Measurements from ENCODE around the gene SCGB3A2.
"Not testable (repeated sequence)": the region's sequence is repeated elsewhere in the genome, so short reads cannot be mapped to it uniquely, and the experiment has no call there.

SCGB3A2 gene

DNA sequence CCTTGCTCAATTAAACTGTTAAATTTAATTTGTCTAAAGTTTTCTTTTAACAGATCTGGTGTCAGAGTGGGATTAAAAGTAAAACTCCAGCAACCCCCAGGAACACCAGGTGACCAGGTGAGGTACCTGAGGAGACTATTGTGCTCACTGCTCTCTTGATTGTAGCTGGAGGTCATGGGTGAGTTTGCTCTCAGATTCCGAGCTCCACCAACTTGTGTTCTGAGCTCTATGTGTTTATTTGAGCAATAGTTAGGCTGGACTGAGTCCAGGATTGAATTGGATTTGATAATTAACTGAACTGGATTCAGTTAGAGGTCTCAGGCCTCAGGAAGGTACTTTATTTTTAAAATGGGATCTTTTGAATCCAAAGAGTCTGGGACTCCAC, 17.9 kb upstream of the SCGB3A2 start:
- FAIRE-seq (no peak), DNase-seq (ENCODE audit: insufficient read length, low spot score) (no peak)

DNA sequence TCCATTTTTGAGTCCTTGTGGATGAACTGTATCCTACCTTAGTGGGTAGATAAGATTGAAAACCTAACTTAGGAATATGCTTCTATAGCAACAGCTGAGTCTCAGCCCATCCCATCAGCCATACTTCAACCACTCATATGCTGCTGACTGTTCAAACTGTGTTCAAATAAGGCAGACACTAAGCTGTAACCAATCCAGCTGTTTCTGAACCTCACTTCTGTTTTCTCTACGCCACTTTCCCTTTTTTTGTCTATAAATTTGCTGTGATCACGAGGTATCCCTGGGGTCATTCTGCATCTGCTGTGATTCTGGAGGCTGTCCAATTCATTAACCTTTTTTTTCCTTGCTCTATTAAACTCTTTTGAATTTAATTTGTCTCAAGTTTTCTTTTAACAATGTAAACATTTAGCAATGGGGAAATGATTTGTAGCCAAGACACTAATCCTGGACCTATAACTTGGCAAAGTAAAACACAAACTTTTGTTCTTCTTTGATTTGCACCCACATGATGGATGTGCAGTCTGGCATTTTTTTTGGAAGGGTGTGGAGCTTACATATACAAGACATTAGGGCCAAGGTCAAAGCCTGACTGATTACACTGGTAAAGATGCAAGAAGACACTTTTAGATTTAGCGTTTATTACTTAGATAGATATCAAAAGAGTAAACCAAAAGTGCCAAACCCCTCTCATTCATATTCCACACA, 14.9 kb upstream of the SCGB3A2 start:
- no peak for DNase-seq (ENCODE audit: insufficient read length, low spot score)
- no peak for FAIRE-seq

DNA sequence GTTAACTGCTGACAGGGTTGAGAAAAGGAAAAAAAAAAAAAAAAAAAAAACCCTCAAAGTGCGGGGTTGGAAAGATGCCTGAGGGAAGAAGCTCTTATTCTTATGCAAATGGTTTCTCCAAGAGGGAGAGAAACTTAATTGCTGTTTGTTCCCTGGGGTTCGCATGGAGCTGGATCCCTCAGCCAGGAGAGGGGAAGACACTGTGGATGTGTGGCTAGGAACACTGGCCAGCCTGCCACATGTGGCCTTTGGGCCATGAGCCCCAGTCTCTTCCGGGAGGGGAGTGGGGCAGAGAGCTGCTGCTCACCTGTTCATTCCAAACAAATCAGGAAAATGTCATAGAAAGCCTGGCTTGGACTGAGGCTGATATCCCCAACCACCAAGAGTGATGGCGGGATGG, 9.4 kb upstream of the SCGB3A2 start:
- DNase-seq (ENCODE audit: insufficient read length, low spot score) (no peak), FAIRE-seq (no peak)

DNA sequence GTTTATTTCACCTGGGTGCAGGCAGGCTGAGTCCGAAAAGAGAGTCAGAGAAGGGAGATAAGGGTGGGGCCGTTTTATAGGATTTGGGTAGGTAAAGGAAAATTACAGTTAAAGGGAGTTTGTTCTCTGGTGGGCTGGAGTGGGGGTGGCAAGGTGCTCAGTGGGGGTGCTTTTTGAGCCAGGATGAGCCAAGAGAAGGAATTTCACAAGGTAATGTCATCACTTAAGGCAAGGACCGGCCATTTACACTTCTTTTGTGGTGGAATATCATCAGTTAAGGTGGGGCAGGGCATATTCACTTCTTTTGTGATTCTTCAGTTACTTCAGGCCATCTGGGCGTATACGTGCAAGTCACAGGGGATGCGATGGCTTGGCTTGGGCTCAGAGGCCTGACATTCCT, 8.6 kb upstream of the SCGB3A2 start:
- not testable (repeated sequence) for FAIRE-seq; DNase-seq (ENCODE audit: insufficient read length, low spot score)

DNA sequence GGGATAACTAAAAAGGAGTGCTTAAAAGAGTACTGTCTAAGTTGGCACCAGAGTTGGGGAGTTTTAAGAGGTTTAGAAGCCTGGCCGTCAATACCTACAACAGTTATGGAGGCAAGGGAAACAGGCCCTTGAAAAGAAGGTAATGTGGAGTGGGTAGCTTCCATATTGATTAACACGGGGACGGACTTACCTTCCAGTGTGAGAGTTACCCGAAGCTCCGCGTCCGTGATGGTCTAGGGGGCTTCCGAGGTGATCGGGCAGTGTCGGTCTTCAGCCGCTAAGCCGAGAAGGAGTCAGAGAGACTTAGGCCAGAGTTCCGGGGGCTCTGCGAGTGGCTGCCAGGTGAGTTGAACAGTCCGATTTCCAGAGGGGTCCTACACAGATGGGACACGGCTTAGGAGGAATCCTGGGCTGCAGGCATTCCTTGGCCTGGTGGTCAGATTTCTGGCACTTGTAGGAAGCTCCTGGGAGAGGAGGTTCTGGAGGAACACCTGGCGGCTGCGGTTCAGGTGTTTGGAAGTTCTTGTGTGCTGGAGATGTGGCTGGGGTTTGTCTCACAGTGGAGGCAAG, 6.4 kb upstream of the SCGB3A2 start:
- not testable (repeated sequence) for DNase-seq (ENCODE audit: insufficient read length, low spot score); FAIRE-seq

DNA sequence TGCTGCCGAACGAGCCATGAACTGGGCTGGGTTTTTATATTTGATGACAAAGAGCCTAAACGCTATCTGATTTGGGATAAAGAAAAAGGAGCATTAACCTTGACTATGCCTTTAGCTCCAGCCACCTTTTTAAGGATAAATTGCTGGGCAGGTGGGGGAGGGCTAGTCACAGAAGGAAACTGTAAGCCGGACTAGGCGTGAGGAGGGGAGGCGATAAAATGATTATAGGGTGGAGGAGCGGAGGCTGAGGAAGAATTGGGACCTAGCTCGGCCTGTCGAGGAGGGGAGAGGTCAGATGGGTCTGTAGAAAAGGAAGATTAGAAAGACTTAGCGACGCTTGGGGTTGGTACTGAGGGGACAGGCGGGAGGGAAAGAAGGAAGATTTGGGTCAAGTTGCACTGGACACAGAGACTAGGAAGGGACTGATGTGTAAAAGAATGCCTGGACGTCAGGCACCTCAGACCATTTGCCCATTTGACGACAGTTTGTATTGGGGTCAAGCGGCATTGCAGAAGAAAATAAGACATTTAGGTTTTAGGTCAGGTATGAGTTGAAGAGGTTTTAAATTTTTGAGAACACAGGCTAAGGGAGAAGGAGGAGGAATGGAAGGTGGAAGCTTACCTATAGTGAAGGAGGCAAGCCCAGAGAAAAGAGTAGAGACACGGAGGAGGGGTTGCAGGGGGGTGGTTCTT, 5.6 kb upstream of the SCGB3A2 start:
- not testable (repeated sequence) for FAIRE-seq; DNase-seq (ENCODE audit: insufficient read length, low spot score)

DNA sequence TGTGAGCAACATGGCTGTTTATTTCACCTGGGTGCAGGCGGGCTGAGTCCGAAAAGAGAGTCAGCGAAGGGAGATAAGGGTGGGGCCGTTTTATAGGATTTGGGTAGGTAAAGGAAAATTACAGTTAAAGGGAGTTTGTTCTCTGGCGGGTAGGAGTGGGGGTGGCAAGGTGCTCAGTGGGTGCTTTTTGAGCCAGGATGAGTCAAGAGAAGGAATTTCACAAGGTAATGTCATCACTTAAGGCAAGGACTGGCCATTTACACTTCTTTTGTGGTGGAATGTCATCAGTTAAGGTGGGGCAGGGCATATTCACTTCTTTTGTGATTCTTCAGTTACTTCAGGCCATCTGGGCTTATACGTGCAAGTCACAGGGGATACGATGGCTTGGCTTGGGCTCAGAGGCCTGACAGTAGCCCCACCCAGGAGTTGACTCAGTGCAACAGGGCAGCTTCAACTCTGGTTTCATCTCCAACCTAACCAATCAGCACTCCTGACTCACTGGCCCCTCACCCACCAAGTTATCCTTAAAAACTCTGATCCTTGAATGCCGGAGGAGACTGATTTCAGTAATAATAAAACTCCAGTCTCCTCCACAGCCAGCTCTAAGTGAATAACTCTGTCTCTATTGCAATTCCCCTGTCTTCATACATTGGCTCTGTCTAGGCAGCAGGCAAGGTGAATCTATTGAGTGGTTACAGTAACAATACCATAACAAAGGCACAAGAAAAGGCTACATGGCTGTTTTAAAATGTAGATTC, 4.2 kb upstream of the SCGB3A2 start:
- not testable (repeated sequence) for DNase-seq (ENCODE audit: insufficient read length, low spot score); FAIRE-seq

DNA sequence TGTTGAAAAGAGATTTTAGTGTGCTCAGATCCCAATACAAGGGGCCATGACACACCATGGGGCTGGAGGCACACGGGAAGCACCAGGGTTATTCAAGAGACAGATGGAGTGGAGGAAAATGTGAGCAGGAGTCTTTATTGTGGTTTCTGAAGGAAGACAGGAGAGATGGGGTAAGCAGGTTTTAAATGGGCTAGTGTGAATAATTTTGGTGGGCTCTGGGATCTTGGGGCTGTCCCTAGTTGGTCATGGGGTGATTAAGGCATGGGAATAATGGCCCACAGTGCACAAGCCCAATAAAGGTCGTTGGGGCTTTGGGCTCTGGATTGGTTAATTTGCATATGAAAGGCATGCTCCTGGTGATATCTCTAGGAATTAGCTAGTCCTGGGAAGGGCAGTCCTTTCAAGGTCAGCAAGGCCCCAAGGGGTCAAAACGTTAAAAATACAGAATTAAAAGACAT, 3.6 kb upstream of the SCGB3A2 start:
- no peak for FAIRE-seq

DNA sequence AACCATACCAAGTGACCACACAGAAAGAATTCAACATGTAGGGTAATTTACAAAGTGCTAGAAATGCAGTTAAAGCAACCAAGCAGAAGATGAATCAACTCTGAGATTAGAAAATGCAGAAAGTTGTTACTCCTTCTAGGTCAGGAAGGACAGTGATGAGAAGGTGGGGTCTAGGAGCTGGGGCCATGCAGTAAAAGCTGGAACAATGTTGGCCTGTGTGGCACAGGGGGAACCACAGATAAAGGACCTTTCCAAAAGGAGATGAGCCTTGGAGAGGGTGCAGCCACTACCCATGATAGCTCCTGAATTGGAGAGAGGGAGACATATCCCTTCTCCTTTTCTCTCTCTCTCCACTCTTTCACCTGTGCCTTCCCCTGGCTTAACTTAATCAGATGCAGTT, 2.4 kb upstream of the SCGB3A2 start:
- DNase-seq (ENCODE audit: insufficient read length, low spot score) (no peak), FAIRE-seq (no peak)

More for the DNA sequence above, 3.6 kb upstream of the SCGB3A2 start:
- DNase-seq (ENCODE audit: insufficient read length, low spot score): no peak

DNA sequence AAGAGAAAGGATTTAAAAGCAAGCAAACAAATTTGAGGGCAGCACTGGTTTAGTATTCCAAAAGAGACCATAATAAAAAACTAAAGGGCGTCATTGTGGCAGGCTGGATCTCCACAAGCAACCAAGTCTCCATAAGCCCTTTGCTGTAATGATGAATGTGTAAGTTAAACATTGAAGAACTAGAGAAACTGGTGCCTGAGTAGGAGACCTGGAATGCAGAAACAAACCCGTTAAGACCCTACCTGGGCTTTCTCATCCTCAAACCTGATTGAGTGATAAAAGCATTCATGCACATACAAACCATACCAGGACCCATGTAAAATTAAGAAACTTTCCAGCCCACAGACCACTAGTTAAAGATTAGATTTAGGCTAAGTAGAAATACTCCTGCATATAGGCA, 1.9 kb upstream of the SCGB3A2 start:
- FAIRE-seq (no peak), DNase-seq (ENCODE audit: insufficient read length, low spot score) (no peak)

DNA sequence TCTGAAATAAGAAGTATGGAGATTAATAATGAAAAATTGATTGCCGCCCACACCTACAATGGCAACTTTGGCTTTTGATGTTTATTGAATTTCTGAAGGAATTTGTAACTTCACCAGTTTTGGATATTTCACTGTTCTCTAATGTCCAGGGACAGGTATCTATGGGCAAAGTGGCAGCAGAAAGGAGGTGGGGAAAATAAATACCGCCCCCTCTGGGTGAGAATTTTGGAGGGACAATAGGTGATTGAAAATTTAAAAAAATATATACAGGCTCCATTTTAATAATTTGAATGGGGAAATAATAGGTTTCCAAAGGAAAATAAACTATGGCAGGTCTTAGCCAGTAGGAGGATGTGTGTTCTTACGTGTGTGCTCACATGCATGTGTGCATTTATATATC, 1.3 kb downstream of the SCGB3A2 start:
- DNase-seq (ENCODE audit: insufficient read length, low spot score): no peak
- no peak for FAIRE-seq

DNA sequence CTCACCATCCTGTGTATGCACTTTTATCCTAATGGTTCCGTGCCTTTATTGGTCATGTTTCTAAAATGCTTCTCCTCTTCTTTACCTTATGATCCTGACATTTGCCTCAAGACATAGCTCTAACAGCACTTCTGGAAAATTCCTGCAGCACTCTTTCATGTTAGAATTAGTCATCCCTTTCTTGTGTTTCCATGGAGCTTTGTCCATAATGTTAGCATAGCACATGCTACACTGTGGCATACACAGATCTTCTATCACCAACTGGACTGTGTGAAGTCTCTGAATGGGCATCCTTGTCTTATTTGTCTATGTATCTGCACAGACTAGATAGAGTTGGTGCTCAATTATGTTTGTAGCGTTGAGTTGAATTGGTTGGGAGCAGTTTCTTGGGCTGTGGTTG, 2.0 kb downstream of the SCGB3A2 start:
- DNase-seq (ENCODE audit: insufficient read length, low spot score): no peak
- no peak for FAIRE-seq

DNA sequence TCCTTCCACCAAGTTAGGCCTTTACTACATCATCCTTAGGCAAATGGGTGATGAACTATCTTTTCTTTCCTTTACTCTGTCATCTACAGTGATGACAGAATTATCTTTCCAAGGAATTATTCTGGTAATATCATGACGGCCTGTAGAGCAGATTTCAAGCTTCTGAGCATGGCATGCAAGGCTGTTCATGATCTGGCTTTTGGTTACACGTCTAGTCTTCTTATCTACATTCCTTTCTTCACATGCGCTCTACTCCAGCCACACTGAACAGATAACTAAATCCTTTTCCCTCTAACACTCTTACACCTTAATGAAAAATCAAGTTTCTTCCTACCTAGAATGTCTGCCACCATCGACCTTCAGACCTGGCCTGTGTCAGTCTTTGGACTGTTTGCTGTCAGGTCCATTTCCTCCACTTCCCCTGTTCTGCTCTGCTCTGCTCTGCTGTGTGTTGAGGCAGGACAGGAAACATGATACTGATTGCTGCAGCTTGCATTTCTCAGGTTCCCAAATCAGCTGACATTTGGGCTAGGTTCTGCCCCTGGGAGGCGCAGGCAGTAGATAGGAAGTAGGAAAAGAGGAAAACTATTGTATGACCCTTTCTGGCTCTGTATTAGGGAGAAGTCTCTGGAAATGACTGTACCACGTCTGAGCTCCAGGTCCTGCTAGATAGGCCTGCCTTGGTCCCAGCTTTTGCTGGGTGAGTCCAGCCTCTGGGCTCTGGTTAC, 4.2 kb downstream of the SCGB3A2 start:
- DNase-seq (ENCODE audit: insufficient read length, low spot score) (no peak), FAIRE-seq (no peak)

DNA sequence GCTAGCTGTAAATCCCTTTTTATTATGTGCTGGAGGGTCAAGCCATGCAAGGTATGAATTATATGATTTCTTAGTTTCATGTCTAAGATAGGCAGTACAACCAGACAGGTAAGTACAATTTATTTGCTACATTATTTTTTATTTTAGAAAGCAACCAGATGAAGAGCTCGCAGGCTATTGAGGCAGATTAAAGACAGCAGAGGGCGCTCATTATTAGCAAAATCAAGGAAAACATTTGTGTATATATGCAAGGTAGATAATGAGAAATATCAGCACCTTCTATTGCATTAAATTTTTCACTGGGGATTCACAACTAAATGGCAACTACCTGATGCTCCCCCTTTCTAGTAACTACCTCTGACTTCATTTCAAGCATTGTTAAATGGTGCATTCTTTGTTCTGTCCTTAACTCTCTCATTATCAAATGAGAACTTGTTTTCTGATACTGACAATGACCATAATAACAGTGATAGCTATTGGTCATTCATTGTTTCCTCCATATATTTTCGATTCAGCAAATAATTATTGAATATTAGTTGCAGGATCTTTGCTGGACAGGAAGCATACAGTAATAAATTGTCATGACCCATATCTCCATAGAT, 8.6 kb downstream of the SCGB3A2 start:
- DNase-seq (ENCODE audit: insufficient read length, low spot score): peak; percentile 2
- no peak for FAIRE-seq

DNA sequence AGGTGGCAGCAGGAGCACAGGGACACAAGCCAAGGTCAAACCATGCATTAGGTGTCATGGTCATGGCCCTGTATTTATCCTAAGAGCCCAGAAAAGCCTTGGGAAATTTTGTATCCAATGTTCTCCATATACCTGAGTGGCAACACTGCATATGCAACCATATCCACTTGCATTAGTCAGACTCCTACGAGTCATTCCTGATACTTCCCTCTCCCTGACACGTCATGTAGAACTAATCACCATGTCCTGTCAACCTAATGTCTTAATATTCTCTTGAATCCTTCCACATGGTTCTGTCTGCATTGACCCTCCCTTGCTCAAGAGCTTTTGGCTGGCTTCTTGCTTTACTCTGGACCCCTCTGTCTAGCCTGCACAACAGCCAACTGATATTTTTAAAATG, 9.4 kb downstream of the SCGB3A2 start:
- DNase-seq (ENCODE audit: insufficient read length, low spot score) (no peak), FAIRE-seq (no peak)

DNA sequence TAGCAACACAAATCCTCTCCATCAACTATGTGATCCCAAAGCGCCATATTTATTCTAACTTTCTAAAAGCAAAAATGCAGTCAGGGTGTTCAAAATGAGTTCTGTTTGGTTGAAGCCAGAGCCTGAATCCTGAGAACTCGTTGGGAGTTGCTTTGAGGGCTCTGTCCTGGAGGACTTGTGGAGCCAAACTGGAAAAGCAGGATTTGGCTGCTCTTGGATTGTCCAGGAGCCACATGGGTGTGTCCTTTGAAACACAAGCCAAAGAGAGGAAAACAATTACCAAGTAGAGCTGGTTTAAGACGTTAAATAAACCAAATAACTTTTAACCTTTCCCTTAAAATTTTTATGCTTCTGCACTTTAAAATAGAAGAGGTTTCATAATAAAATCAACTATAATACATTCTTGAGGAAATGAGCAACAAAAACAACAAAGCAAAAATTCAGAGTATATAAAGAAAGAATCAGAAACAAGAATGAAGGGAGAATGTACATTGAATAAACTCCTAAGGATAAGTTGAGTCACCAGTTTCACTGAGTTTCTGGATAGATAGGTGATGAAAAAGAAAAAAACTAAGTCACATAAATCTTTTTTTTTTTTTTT, 14.3 kb downstream of the SCGB3A2 start:
- DNase-seq (ENCODE audit: insufficient read length, low spot score) (no peak), FAIRE-seq (no peak)

DNA sequence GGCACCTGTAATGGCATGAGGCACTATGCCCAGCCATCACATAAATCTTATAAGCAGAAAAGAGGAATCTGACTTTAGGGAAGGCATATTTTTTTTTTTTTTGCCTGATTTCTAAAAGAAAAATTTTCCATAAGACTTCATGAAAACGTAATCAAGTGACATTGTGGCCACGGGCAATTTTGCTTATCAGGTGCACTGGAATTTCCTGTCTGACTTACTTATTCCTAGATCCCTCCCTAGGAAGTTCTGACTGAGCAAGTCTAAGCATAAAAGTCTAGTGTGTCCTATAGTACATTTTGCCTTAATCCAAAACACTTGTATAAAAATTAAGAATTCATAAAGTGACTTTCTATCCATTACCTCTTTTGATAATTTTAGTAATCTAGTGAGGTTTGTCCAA, 15.3 kb downstream of the SCGB3A2 start:
- no peak for FAIRE-seq
- no peak for DNase-seq (ENCODE audit: insufficient read length, low spot score)

DNA sequence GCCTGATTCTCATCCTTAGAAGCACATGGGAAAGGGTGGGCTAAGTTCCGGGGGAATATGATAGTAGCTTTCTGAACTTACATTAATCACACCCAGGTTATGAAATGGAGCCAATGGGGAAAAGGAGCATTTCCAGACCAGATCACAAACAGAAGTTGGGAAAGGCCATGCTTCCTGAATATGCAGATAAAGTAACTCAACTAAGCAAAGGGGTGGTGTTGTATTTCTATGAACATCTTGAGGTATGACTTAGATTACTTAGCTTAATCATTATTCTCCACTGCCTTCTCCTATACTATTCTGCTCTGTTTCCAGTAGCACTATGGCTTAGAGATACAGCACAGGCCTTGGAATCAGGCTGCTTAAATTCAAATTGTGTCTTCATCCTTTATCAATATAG, 17.4 kb downstream of the SCGB3A2 start:
- FAIRE-seq (no peak), DNase-seq (ENCODE audit: insufficient read length, low spot score) (no peak)

DNA sequence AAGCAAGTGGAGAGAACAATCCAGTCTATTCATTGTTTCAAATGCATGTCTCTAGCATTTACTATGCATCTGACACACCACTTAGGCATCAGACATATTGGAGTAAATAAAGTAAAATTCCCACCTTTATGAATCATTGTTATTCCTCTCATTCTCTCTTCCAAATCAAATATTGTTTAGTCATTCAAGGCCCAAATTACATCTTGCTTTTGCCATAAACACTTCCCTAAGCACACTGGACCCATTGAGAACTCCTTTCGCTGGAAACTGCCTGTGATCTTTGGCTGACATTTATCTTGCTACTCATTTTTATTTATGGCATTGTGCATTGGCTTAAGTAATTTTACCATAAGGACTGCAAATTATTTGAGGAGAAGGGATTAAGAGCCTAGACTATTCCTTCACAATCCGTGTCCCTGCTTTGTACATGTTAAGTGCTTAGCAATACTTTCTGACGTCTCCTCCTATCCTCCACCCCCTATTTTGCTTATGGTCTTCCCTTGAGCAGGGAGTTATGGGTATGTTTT, 20.4 kb downstream of the SCGB3A2 start:
- FAIRE-seq: no peak

More for the DNA sequence above, 20.4 kb downstream of the SCGB3A2 start:
- no peak for DNase-seq (ENCODE audit: insufficient read length, low spot score)
